GM21737 (cell line): ENCODE results near the gene ATG9A.

Experiments used
- ATAC-seq: cut with Tn5 transposase; IDR thresholded peaks from one replicate; pipeline ENCODE4 v1.9.1; 2021; ENCODE audit warnings: mild to moderate bottlenecking, moderate library complexity; ENCODE audit not compliant: unreplicated experiment

Gene ATG9A

GRCh38 chr2:219223831-219224610, 5.4 kb downstream of the ATG9A start:
- ATAC-seq: no peak

GRCh38 chr2:219221957-219222518, 7.4 kb downstream of the ATG9A start:
- no peak for ATAC-seq

- ATAC-seq: no peak
Observed at GRCh38 chr2:219220652-219221402, 8.6 kb downstream of the ATG9A start.

- ATAC-seq: no peak
Observed at GRCh38 chr2:219219784-219220532, 9.5 kb downstream of the ATG9A start.

GRCh38 chr2:219218732-219219701, 10.4 kb downstream of the ATG9A start, which contains the start of gene ABCB6:
TSS of gene ABCB6 (minus strand) at chr2:219218958. CDS start at chr2:219218673, 285 bp downstream.
- ATAC-seq: peak; percentile 61

- peak; percentile 4 for ATAC-seq
Observed at GRCh38 chr2:219218217-219218731, 11.2 kb downstream of the ATG9A start.

- no peak for ATAC-seq
Observed at GRCh38 chr2:219216535-219216915, 12.9 kb downstream of the ATG9A start.

GRCh38 chr2:219215871-219216534, 13.4 kb downstream of the ATG9A start:
- ATAC-seq: no peak

GRCh38 chr2:219214786-219215185, 14.7 kb downstream of the ATG9A start:
- no peak for ATAC-seq

- ATAC-seq: no peak
Observed at GRCh38 chr2:219214141-219214540, 15.3 kb downstream of the ATG9A start.

- no peak for ATAC-seq
Observed at GRCh38 chr2:219213486-219214071, 15.9 kb downstream of the ATG9A start.

- ATAC-seq: no peak
Observed at GRCh38 chr2:219213026-219213415, 16.4 kb downstream of the ATG9A start.

- ATAC-seq: no peak
Observed at GRCh38 chr2:219210886-219211362, 18.5 kb downstream of the ATG9A start.

GRCh38 chr2:219210196-219210885, 19.1 kb downstream of the ATG9A start:
- no peak for ATAC-seq

GRCh38 chr2:219209236-219210195, 19.9 kb downstream of the ATG9A start:
- no peak for ATAC-seq

- no peak for ATAC-seq
Observed at GRCh38 chr2:219207884-219208740, 21.3 kb downstream of the ATG9A start.
